Right lobe of liver (tissue), 6 donors: ENCODE results near the gene SIDT2. TPM values are rescaled to one million over a fixed set of nuclear protein-coding genes. Genes with fewer than 3 reads are reported as not detected.

Source experiments
- ATAC-seq, 4 donors: fragments of 200-7000 bp; cut with Tn5 transposase; one replicate each; pipeline ENCODE4 v1.9.1; 2020; ENCODE audit warnings: mild to moderate bottlenecking in 4 of 4, moderate library complexity in 4 of 4
- DNase-seq, 3 donors: peaks; one replicate each; pipeline ENCODE4 v3.0.0-alpha.2; 2020
- H3K27ac ChIP-seq, 3 donors: fragments of 200-600 bp; one replicate each; pipeline ENCODE4 v1.8.0; 2022
- H3K27me3 ChIP-seq, 2 donors: fragments of 200-600 bp; one replicate each; pipeline ENCODE4 v1.8.0; 2022
- H3K36me3 ChIP-seq, 4 donors: fragments of 200-600 bp; sonication (generic) in 1 of 4; one replicate each; pipeline versions ENCODE4 v1.5.1 to v1.8.0; 2017 to 2022; ENCODE audit warnings: control low read depth in 1 of 4
- H3K4me1 ChIP-seq, 4 donors: fragments of 200-600 bp; sonication (generic) in 1 of 4; one replicate each; pipeline versions ENCODE4 v1.5.1 to v1.8.0; 2017 to 2022; ENCODE audit warnings: control low read depth in 1 of 4
- H3K4me3 ChIP-seq, 3 donors: fragments of 200-600 bp; one replicate each; pipeline ENCODE4 v1.8.0; 2022
- H3K9me3 ChIP-seq, 4 donors: fragments of 200-600 bp; sonication (generic) in 1 of 4; one replicate each; pipeline versions ENCODE4 v1.5.1 to v1.8.0; 2017 to 2022; ENCODE audit warnings: control low read depth in 1 of 4
- POLR2A ChIP-seq: fragments of 450-650 bp; IDR thresholded peaks from one replicate; pipeline ENCODE4 v1.6.1; 2017; ENCODE audit warnings: antibody characterized with exemption, mild to moderate bottlenecking
- WGBS: methylation state at CpG from one replicate; pipeline ENCODE4 v1.1.6; 2018; ENCODE audit warnings: low coverage, low lambda C conversion rate; ENCODE audit not compliant: insufficient coverage; ENCODE audit errors: missing lambda C conversion rate; 5-methylcytosine and 5-hydroxymethylcytosine counted together
- intact Hi-C, 2 donors: fragments of 100-400 bp; cut with DNase I; formaldehyde crosslinking; loops; one replicate each; pipeline versions ENCODE4 v1.11.2 to v1.14.1; 2022
- total RNA-seq, 6 experiments: library from RNA; depleted of rRNA in 2 of 6; stranded (reverse); fragments of >200 nt in 2 of 6; fragmentation: NEBNext Ultra II Directional in 3 of 6; extraction: Animal tissue kit (Norgen Biotek cat#: 25700) in 3 of 6; gene quantifications; one replicate each; pipeline versions ENCODE4 v1.1.0 to v1.2.4, GENCODE V29; 2016 to 2023
- TF ChIP-seq, protein P1 (sequence below), 4 donors: fragments of 200-600 bp in 3 of 4; fragments of 450-650 bp in 1 of 4; IDR thresholded peaks; one replicate each; pipeline versions ENCODE4 v1.5.1 to v1.8.0; 2016 to 2022; ENCODE audit warnings: antibody characterized with exemption in 4 of 4, mild to moderate bottlenecking in 2 of 4
- donor health status: DM: no; HTN: yes; CAD: no.
- donor health status: DM: no; HTN: no; CAD: no.
- donor health status: DM: no; HTN: no; CAD: no.
- donor health status: DM: no; HTN: yes; CAD: no.
- donor health status: DM: no; HTN: yes; CAD: no.

Gene SIDT2
- total RNA-seq, 6 experiments from 2014 or later: 24.6 to 49.9 (median 35.5) TPM

- H3K4me1 ChIP-seq: peaks cover 0 to 15% (median 3%) of the 10 kb centered on the region in 4 donors
- H3K27ac ChIP-seq: no peak overlapping the region
- no peak for ATAC-seq
- WGBS: 84% methylated on average over 5 of the region's 11 CpGs
- H3K4me3 ChIP-seq: no peak overlapping the region
- peak in 2 of 3 donors; percentile 10 to 29 for DNase-seq
- H3K36me3 ChIP-seq: peaks cover 0 to 45% (median 13%) of the 10 kb centered on the region in 4 donors
- H3K9me3 ChIP-seq: no peaks in the 10 kb centered on the region
- no peaks in the 10 kb centered on the region for H3K27me3 ChIP-seq
- intact Hi-C loops: no loop called here
- no peak for TF ChIP-seq POLR2A
- TF ChIP-seq, protein P1, sequence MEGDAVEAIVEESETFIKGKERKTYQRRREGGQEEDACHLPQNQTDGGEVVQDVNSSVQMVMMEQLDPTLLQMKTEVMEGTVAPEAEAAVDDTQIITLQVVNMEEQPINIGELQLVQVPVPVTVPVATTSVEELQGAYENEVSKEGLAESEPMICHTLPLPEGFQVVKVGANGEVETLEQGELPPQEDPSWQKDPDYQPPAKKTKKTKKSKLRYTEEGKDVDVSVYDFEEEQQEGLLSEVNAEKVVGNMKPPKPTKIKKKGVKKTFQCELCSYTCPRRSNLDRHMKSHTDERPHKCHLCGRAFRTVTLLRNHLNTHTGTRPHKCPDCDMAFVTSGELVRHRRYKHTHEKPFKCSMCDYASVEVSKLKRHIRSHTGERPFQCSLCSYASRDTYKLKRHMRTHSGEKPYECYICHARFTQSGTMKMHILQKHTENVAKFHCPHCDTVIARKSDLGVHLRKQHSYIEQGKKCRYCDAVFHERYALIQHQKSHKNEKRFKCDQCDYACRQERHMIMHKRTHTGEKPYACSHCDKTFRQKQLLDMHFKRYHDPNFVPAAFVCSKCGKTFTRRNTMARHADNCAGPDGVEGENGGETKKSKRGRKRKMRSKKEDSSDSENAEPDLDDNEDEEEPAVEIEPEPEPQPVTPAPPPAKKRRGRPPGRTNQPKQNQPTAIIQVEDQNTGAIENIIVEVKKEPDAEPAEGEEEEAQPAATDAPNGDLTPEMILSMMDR (IDR thresholded peaks at IDR 0.05): no peak
Observed at GRCh38 chr11:117183724-117184349, 5.3 kb downstream of the SIDT2 start.

DNA sequence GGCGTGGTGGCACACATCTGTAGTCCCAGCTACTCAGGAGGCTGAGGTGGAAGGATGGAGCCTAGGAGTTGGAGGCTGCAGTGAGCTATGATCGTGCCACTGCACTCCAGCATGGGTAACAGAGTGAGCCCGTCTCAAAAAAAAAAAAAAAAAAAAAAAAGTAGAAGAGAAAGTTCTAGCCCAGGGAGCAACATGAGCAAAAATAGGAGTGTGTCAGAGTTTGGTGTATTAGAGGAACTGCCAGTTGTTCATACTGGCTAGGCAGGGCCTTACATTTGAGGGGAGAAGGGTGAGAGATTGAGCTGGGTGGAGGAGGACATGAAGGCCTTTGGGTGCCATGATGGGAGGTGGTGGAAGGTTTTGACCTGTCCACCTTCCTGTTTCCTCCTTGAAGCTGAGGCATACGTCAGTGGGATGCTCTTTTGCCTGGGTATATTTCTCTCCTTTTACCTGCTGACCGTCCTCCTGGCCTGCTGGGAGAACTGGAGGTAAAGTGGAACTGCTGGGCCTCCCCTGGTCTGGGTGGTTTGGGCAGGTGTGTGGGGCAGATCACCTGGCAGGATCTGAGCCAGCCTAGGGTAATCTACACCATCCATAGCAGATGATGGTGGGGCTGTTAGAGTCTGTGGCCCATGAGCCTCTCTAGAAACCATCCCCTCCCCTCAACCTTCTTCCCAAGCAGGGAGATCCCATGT lies 7.3 kb downstream of the SIDT2 start:
- intact Hi-C loops: no loop called here
- no peak for TF ChIP-seq POLR2A
- TF ChIP-seq, protein P1 (IDR thresholded peaks at IDR 0.05): no peak
- H3K4me1 ChIP-seq: peaks cover 0 to 3% (median 0%) of the 10 kb centered on the region in 4 donors
- 86% methylated on average over 5 of the region's 5 CpGs for WGBS
- H3K27me3 ChIP-seq: no peaks in the 10 kb centered on the region
- ATAC-seq (peak in 1 of 4 donors; percentile 24), DNase-seq (peak in 2 of 3 donors; percentile 29 to 33)
- peaks cover 0 to 64% (median 22%) of the 10 kb centered on the region in 4 donors for H3K36me3 ChIP-seq
- no peak overlapping the region for H3K4me3 ChIP-seq
- no peaks in the 10 kb centered on the region for H3K9me3 ChIP-seq
- H3K27ac ChIP-seq: no peak overlapping the region

- WGBS: 92% methylated on average over 2 of the region's 4 CpGs
- peaks cover 0 to 65% (median 23%) of the 10 kb centered on the region in 4 donors for H3K36me3 ChIP-seq
- DNase-seq: peak; percentile 12 to 37 (median 23)
Observed at GRCh38 chr11:117186431-117186761, 7.9 kb downstream of the SIDT2 start.

DNA sequence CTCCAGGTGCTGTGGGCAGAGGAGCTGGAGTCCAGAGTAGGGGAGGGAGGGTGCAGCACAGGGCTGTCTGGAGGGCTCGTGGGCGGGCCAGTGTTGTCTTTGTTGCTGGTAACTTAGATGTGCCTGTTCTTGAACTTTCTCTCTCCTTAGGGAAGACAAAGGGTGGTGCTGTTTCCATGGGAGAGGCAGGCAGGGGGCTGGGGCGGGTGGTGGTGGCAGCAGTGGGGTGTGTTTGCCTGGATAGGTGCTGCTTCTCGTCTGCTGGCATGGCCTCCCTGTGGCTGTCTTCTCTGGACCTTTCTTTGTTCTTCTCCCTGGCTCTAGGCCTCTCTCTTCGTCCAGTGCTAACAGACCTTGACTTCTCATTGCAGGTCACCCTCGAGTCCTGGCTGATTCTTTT lies 8.5 kb downstream of the SIDT2 start:
- Histone ChIP-seq H3K36me3 (peaks cover 0 to 67% (median 25%) of the 10 kb centered on the region in 4 donors), H3K4me3 (no peak overlapping the region), H3K27ac (no peak overlapping the region), H3K27me3 (no peaks in the 10 kb centered on the region), H3K9me3 (no peaks in the 10 kb centered on the region), H3K4me1 (no peaks in the 10 kb centered on the region)
- no peak for TF ChIP-seq POLR2A
- TF ChIP-seq, protein P1 (IDR thresholded peaks at IDR 0.05): no peak
- DNase-seq (peak; percentile 9 to 35 (median 28)), ATAC-seq (no peak)
- intact Hi-C loops: no loop called here
- 70% methylated on average over 3 of the region's 6 CpGs for WGBS

More at GRCh38 chr11:117186431-117186761, 7.9 kb downstream of the SIDT2 start:
- no peaks in the 10 kb centered on the region for H3K27me3 ChIP-seq
- no peak overlapping the region for H3K27ac ChIP-seq
- intact Hi-C loops: no loop called here
- no peak for ATAC-seq
- H3K4me1 ChIP-seq: no peaks in the 10 kb centered on the region
- no peaks in the 10 kb centered on the region for H3K9me3 ChIP-seq
- no peak overlapping the region for H3K4me3 ChIP-seq
- TF ChIP-seq POLR2A: no peak
- TF ChIP-seq, protein P1 (IDR thresholded peaks at IDR 0.05): no peak
